Transverse colon (tissue), 4 donors: Measurements from ENCODE around the gene LTN1. TPM values are rescaled to one million over a fixed set of nuclear protein-coding genes. Genes with fewer than 3 reads are reported as not detected.

ENCODE experiments used
- DNase-seq: peaks from one replicate; pipeline ENCODE4 v3.0.0-alpha.2; 2019
- H3K27ac ChIP-seq, 4 donors: fragments of 200-600 bp; sonication (generic); 2 replicates each; pipeline ENCODE4 v1.5.1; 2016 to 2018; ENCODE audit warnings: inconsistent platforms in 4 of 4
- H3K27me3 ChIP-seq: fragments of 200-600 bp; sonication (generic); 2 replicates; pipeline ENCODE4 v1.5.1; 2017; ENCODE audit warnings: inconsistent platforms
- H3K36me3 ChIP-seq, 4 donors: fragments of 200-600 bp; sonication (generic); 2 replicates each; pipeline ENCODE4 v1.5.1; 2017 to 2019; ENCODE audit warnings: inconsistent platforms in 4 of 4
- H3K4me1 ChIP-seq, 4 donors: fragments of 200-600 bp; sonication (generic); 2 replicates each; pipeline ENCODE4 v1.5.1; 2017 to 2020; ENCODE audit warnings: inconsistent platforms in 4 of 4
- H3K4me3 ChIP-seq, 4 donors: fragments of 200-600 bp; sonication (generic); 1 replicate in 1 of 4; 2 replicates in 3 of 4; pipeline versions ENCODE4 v1.5.1 to v1.6.1; 2017 to 2019; ENCODE audit warnings: inconsistent platforms in 4 of 4
- H3K9me3 ChIP-seq, 2 donors: fragments of 200-600 bp; sonication (generic); 2 replicates each; pipeline ENCODE4 v1.5.1; 2017 to 2019; ENCODE audit warnings: inconsistent platforms in 2 of 2
- EP300 ChIP-seq: sonication (generic); formaldehyde crosslinking; IDR thresholded peaks from one replicate; pipeline ENCODE4 v1.6.1; 2017; ENCODE audit warnings: antibody characterized with exemption, low read depth
- POLR2A ChIP-seq: fragments of 450-650 bp; IDR thresholded peaks from one replicate; pipeline ENCODE4 v1.6.1; 2016; ENCODE audit warnings: antibody characterized with exemption, mild to moderate bottlenecking, moderate library complexity
- POLR2AphosphoS5 ChIP-seq, 3 donors: sonication (generic); formaldehyde crosslinking; IDR thresholded peaks; one replicate each; pipeline ENCODE4 v1.6.1; 2016; ENCODE audit warnings: antibody characterized with exemption in 3 of 3
- WGBS, 2 donors: methylation state at CpG; one replicate each; pipeline ENCODE4 v1.1.5; 2018; ENCODE audit warnings: low coverage in 1 of 2; 5-methylcytosine and 5-hydroxymethylcytosine counted together
- in situ Hi-C, 4 donors: fragments of 200-750 bp; cut with MboI; loops; one replicate each; pipeline versions ENCODE4 v1.15.0 to v1.15.1; 2017; ENCODE audit warnings: low sequenced_read_pairs in 3 of 4, low pct_ligation_motif_present in 1 of 4, low pct_unique_long_range_greater_than_20kb in 1 of 4
- intact Hi-C: fragments of 100-400 bp; cut with DNase I; formaldehyde crosslinking; loops from one replicate; pipeline ENCODE4 v1.15.1; 2023; ENCODE audit warnings: low total_unique reads
- total RNA-seq, 4 donors: library from RNA; depleted of rRNA; stranded (reverse); fragments of >200 nt; gene quantifications; one replicate each; pipeline ENCODE4 v1.1.0, GENCODE V29; 2016
- TF ChIP-seq, protein P1 (sequence below), 5 experiments: fragments of 200-600 bp in 3 of 5; fragments of 450-650 bp in 2 of 5; sonication (generic) in 3 of 5; IDR thresholded peaks; 1 replicate in 2 of 5; 2 replicates in 3 of 5; pipeline ENCODE4 v1.5.1; 2016 to 2017; ENCODE audit warnings: antibody characterized with exemption in 5 of 5, inconsistent platforms in 3 of 5, mild to moderate bottlenecking in 2 of 5, moderate library complexity in 1 of 5

Gene LTN1
- total RNA-seq, 4 donors from 2014 or later, result 13.9 to 36.5 (median 22.1) TPM

DNA sequence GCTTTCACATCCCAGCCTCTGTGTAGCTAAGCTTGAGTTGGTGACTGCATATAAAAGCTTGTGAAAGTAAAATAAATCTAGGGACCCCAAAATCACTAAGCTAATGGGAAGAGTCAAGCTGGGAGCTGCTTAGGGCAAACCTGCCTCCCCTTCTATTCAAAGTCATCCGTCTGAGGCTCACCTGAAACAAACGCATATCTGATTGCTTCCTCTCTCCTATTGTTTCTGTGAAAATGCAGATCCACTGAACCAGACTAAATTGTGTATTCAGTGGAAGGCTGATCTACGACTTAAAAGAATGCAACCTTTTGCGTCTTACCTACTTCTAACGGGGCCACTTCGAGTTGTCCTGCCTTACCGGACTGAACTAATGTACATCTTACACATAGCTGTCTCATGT, 70.3 kb downstream of the LTN1 start:
- H3K27ac ChIP-seq, result no peak overlapping the region
- peaks cover 0 to 4% (median 0%) of the 10 kb centered on the region in 4 donors for H3K36me3 ChIP-seq
- no peak for DNase-seq
- TF ChIP-seq EP300, result no peak
- no peak for TF ChIP-seq POLR2A
- WGBS, 2 donors, result 78 to 83% methylated on average over 7 of the region's 7 CpGs
- in situ Hi-C loops, result no loop called here
- H3K9me3 ChIP-seq, result no peaks in the 10 kb centered on the region
- H3K4me3 ChIP-seq, result no peak overlapping the region
- H3K4me1 ChIP-seq, result peaks cover 0 to 8% (median 3%) of the 10 kb centered on the region in 4 donors
- intact Hi-C loops, result no loop called here
- H3K27me3 ChIP-seq, result no peaks in the 10 kb centered on the region

DNA sequence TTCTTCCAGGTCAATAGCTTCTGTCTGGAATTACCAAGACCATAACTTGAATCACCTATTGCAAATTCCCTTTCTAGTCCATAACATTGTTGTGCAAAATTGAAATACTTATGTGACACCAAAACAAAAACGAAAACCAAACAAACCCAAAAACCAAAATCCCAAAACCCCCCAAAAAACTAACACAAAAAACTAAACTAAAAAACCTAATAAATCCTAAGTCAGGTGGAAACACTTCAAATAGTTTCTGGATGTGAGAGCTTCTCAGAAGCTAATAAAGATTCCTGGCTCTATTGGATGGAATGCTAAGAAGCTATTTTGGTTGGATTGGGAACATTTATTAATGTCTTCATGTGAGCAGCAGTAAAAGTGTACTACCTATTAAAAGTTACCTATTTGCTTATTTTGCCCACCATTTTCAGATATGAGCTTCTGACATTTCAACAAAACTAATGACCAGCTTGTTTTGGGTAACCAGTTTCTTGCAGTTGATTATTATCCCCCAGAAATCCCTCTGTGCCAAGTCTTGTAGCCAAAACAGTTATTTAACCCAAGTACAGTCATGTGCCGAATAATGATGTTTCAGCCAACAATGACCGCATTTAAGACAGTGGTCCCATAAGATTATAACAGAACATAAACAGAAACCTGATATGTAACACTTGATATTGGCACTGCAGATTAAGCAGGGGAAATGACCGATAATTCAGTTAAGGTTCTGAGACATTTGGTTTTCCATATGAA, 76.4 kb downstream of the LTN1 start:
- WGBS, 2 donors, result 90 to 95% methylated on average over 4 of the region's 4 CpGs

DNA sequence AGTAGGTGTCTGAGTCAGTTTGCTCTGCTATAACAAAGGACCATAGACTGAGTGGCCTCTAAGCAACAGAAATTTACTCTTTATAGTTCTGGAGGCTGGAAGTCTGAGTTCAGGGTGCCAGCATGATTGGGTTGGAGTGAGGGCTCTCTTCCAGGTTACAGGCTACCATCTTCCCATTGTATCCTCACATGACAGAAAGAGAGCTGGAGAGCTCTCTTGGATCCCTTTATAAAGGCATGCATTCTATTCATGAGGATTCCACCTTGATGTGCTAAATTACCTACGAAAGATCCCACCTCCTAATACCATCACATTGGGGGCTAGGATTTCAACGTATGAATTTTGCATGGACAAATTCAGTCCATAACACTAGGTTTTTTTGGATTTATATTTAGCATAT, 79.6 kb downstream of the LTN1 start:
- no peaks in the 10 kb centered on the region for H3K36me3 ChIP-seq
- no peak for DNase-seq
- TF ChIP-seq, protein P1, sequence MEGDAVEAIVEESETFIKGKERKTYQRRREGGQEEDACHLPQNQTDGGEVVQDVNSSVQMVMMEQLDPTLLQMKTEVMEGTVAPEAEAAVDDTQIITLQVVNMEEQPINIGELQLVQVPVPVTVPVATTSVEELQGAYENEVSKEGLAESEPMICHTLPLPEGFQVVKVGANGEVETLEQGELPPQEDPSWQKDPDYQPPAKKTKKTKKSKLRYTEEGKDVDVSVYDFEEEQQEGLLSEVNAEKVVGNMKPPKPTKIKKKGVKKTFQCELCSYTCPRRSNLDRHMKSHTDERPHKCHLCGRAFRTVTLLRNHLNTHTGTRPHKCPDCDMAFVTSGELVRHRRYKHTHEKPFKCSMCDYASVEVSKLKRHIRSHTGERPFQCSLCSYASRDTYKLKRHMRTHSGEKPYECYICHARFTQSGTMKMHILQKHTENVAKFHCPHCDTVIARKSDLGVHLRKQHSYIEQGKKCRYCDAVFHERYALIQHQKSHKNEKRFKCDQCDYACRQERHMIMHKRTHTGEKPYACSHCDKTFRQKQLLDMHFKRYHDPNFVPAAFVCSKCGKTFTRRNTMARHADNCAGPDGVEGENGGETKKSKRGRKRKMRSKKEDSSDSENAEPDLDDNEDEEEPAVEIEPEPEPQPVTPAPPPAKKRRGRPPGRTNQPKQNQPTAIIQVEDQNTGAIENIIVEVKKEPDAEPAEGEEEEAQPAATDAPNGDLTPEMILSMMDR (IDR thresholded peaks at IDR 0.05), result no peak
- TF ChIP-seq POLR2A (no peak), POLR2AphosphoS5 (IDR thresholded peaks at IDR 0.05) (no peak), EP300 (no peak)
- H3K27me3 ChIP-seq, result no peaks in the 10 kb centered on the region
- no peak overlapping the region for H3K27ac ChIP-seq
- intact Hi-C loops, result no loop called here
- H3K4me1 ChIP-seq, result no peaks in the 10 kb centered on the region
- H3K9me3 ChIP-seq, result no peaks in the 10 kb centered on the region
- H3K4me3 ChIP-seq, result no peak overlapping the region
- in situ Hi-C loops, result no loop called here
- WGBS, 2 donors, result 84 to 86% methylated on average over 2 of the region's 2 CpGs

More for the DNA sequence above, 76.4 kb downstream of the LTN1 start:
- no peaks in the 10 kb centered on the region for H3K4me1 ChIP-seq
- no peaks in the 10 kb centered on the region for H3K9me3 ChIP-seq
- intact Hi-C loops, result no loop called here
- no peaks in the 10 kb centered on the region for H3K36me3 ChIP-seq
- no peak for DNase-seq
- H3K27me3 ChIP-seq, result no peaks in the 10 kb centered on the region
- TF ChIP-seq EP300 (no peak), POLR2A (no peak), POLR2AphosphoS5 (IDR thresholded peaks at IDR 0.05) (no peak)
- H3K27ac ChIP-seq, result no peak overlapping the region
- in situ Hi-C loops, result no loop called here
- H3K4me3 ChIP-seq, result no peak overlapping the region

- H3K27ac ChIP-seq, result no peak overlapping the region
- H3K36me3 ChIP-seq, result no peaks in the 10 kb centered on the region
- H3K27me3 ChIP-seq, result no peaks in the 10 kb centered on the region
- in situ Hi-C loops, result no loop called here
- 79 to 80% methylated on average over 4 of the region's 4 CpGs for WGBS, 2 donors
- intact Hi-C loops, result no loop called here
- no peak overlapping the region for H3K4me3 ChIP-seq
- DNase-seq, result no peak
- TF ChIP-seq EP300, result no peak
- TF ChIP-seq, protein P1 (IDR thresholded peaks at IDR 0.05), result no peak
- TF ChIP-seq POLR2AphosphoS5 (IDR thresholded peaks at IDR 0.05), result no peak
- no peak for TF ChIP-seq POLR2A
- no peaks in the 10 kb centered on the region for H3K9me3 ChIP-seq
- H3K4me1 ChIP-seq, result peaks cover 0 to 2% (median 0%) of the 10 kb centered on the region in 4 donors
Observed at GRCh38 chr21:28910280-28910887, 82.3 kb downstream of the LTN1 start.

GRCh38 chr21:28908351-28908750, 84.3 kb downstream of the LTN1 start:
- Histone ChIP-seq H3K4me1 (peaks cover 0 to 10% (median 6%) of the 10 kb centered on the region in 4 donors), H3K4me3 (no peak overlapping the region), H3K27me3 (no peaks in the 10 kb centered on the region), H3K36me3 (no peaks in the 10 kb centered on the region), H3K27ac (no peak overlapping the region), H3K9me3 (no peaks in the 10 kb centered on the region)
- intact Hi-C loops (no loop called here), in situ Hi-C loops (no loop called here)
- TF ChIP-seq EP300 (no peak), POLR2A (no peak), POLR2AphosphoS5 (IDR thresholded peaks at IDR 0.05) (no peak)
- TF ChIP-seq, protein P1 (IDR thresholded peaks at IDR 0.05), result no peak
- 94 to 95% methylated on average over 5 to 8 of the region's 8 CpGs for WGBS, 2 donors
- DNase-seq, result no peak
